NCI-H2196 treated with DMSO at 0.1 percent for 48 hours (cell line): Measurements from ENCODE around the gene XRCC2.

Experiments
- DNase-seq: peaks from one replicate; lab custom pipeline; 2025; ENCODE audit not compliant: unreplicated experiment; lab: John Stamatoyannopoulos, UW

XRCC2 gene

DNA sequence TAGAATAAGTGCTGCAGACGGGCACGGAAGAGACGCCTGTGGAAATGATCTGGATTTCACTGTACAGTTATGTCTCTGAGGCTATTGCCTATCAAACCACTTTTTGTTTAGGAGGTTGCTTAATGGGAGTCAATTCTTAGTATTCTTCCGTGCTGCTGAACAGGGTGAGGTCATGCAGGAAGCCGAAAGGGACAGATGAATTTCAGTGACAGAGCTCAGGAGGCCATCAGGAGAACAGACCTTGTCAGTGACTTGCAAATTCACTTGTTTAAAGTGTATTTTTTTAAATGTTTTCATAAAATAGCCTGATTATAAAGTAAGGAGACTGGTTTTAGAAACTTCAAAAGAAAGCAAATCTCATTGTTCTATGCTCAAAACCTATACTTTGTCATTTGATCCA lies 58.9 kb downstream of the XRCC2 start:
- no peak for DNase-seq

DNA sequence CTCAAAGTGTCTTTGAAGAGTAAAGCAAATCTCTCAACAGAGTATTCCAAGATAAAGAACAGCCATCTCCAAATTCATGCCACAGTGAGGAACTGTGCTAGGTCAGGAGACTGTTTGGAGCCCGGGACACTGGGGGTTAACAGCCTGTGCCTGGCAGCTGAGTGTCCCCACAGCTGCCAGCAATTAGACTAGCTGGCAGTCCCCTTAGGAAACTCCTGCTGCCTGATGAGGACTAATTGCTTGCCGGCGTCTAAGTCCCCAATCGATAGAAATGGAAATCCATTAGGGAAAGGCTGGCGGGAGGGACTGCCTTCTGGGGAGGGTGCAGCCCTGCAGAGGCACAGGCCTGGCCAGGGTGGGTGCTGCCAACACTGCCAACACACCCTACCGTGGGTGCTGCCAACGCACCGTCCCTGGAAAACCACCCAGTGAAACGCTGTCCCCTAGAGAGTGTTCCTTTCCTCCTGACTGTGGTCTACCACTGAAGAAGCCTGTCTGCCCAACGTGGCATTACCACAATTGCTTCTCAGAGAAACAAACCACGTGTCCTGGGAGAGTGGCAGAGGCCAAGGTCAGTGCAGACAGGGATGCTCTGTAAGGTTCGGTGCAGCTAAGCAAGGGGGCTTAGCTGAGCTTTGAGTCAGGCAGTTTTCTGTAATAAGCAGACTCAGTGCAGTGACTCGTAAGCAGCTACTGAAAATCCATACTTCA lies 60.8 kb downstream of the XRCC2 start:
- DNase-seq: no peak

DNA sequence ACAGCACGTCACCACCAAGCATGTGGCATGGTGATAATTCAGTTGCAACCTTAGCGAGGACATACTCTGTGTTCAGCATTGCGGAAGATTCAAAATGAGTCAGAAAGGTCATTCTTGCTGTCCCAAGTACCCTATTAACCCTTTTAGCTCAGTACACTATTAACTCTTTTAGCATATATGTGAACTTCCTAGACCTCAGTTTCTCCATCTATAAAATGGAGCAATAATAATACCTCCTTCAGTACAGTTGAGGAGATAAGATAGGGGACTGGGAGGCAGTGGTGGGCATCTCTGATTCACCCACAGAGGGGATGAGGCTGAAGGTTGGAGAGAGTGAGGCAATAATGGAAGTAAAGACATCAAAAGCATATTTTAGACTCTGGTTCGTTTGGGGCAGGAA lies 67.3 kb downstream of the XRCC2 start:
- no peak for DNase-seq

DNA sequence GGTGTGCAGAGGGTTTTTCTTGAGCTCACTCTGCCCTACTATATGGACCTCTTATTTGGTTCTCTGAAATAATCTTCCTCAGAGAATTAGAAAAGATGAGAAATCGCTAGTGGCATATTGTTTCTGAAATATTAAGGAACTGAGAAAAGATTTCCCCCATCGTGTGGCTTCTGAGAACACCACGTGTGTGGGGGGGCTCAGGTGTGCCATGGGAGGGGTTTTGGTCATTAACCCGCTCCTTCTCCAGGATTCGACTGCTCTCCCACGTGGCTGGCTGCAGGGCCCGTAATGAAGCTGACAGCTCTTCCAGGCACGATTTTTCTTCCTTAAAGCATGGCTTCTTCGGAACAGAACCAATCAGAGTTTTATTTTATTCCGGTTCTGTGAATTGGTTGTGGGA lies 67.7 kb downstream of the XRCC2 start:
- DNase-seq: no peak

DNA sequence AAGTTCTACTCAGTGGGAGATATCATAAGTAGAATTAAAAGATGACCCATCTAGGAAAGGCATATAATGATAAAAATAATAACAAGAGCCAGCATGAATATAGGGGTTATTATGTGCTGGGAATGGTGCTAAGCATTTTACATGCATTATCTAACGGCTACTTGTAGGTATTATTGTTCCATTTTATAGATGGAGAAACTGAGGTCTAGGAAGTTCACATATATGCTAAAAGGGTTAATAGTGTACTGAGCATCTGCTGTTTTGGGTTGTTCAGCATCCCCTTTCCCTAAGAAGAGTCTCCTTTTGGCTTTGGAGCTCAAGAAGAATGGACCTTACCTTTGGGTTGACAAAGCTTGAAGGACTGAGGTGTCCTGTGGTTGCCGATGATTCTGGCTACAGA lies 68.9 kb downstream of the XRCC2 start:
- no peak for DNase-seq

DNA sequence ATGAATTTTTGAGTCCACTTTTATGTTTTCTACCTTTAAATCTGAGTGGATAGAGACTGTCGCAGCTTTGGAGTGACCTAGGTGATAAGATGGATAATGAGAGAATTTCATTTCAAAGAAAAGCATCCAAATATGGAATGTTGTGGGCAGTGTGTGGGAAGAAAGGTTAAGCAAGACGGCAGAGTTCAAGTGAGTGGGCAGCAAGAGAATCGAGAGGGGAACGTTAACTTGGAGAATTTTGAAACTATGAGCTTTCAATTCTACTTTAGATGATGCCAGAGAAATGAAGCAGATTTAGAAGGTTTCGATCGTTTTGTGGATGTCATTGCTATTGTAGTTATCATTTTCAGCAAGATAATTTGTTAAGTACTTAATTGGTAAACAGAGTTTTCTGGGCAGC lies 73.0 kb downstream of the XRCC2 start:
- no peak for DNase-seq

DNA sequence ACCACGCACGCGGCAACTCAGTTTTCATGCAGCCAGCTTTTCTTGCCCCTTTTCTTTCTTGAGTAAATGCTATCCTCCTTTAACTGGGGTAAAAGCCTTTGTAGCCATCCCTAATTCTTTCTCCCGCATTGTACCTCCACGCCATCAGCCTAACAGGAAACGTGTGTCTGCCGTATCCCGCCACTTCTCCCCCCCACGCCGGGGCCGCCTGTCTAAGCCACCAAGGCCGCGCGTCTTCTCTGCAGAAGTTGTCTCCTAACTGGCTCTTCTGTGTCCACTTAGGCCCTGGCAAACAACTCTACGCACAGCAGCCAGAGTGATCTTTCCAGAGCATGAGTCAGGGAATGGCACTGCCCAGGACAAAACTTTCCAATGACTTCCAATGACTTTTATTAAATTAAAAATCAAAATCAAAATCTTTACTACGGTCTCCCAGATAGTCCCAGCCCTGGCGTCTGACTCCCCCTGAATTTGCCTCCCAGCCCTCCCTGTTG lies 74.6 kb downstream of the XRCC2 start:
- no peak for DNase-seq

DNA sequence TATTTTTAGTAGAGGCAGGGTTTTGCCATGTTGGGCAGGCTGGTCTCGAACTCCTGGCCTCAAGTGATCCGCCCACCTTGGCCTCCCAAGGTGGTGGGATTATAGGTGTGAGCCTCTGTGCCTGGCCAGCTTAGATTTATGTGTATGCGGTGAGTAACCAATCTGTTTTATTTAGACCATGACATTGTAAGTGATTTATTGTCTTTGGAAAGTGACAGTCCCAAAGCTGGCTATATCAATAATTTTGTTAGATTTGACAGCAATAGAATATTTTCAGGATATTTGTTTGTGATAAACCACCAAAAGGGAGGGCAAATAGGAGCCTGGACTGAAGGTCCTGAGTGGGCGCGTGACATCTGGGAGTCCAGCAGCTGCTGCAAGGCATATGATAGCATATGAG lies 75.7 kb downstream of the XRCC2 start:
- no peak for DNase-seq

DNA sequence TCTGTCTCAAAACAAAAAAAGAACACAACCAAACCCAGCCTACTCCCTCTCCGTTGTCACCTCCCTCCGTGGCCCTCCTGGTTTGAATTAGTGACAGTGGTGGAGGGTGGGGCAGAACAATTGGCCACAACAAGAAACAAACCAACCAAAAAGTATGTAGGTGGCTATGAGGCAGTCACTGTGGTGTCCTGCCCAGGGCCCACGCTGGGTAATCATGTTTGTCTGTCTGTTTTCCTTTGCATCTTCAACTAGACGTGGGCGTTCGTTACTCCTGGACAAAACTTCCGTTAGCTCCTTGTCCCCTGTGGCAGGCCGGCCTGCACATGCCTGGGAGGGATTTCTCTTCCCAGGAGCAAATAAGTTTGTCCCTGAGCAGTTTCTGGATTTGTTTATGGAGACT lies 78.4 kb downstream of the XRCC2 start:
- DNase-seq: no peak

DNA sequence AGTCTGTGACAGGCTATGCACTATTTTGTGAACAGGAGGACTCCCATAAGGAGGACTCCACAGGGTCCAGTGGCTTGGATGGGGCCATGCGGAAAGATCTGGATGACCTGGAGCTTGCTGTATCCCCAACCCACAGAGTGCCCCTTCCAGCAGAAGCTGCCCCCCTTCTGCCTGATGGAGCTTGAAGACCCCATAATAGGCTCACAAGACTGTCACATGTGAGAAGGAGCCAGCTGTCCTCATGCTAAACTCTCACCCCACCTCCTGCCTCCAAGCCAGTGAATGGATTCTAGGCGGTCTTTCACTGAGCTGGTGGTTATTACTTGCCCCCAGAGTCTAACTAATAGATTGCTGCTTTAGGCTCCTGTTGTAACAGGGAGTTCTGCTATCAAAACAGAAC lies 79.1 kb downstream of the XRCC2 start:
- DNase-seq: no peak
